Stimulated activated CD4-positive, alpha-beta T cell treated with anti-CD3 and anti-CD28 coated beads, Interleukin-12 subunit alpha, Interleukin-12 subunit beta, amount 100 ng/mL, for 4 hours (primary cell): Measurements from ENCODE around the gene PGLYRP3.

Experiments used
- DNase-seq: peaks from one replicate; pipeline ENCODE4 v3.0.0-alpha.2; 2020

The PGLYRP3 gene

DNA sequence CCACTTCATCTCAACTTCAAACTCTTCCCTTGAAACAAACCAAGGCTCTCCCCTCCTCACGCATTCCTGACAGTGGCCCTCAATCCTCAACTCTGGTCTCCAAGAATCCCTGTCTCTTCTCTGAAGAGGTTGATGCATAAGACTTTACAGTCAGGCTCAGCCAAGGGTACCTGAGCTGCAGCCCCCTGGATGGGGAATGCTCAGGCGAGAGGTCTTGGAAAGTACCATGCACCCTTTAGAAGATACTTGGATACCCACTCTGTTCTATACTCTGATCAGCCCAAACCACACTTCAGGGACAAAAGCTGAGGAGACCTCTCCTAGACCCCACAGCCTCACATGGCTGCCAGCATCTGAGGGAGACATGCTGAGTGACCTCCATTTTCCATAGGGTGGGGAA lies 536 bp upstream of the PGLYRP3 start:
- no peak for DNase-seq

DNA sequence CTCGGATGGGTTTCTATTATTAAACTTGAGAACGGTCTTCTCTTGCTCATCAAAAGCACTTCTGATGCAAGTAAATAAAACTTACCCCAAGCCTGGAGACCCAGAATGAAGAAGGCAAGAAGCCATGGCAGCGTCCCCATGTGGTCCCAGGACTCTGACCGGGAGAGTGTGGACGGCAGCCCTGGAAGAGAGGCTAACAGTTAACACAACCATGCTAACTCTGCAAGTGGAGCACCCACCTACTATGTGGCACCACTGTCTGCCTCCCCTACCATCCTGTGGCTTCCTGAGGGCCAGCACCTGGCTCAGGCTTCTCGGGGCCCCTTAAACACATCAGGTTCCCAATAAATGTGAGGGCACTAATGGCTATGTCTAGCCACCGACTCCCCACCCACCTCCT lies 2.2 kb downstream of the PGLYRP3 start:
- no peak for DNase-seq

DNA sequence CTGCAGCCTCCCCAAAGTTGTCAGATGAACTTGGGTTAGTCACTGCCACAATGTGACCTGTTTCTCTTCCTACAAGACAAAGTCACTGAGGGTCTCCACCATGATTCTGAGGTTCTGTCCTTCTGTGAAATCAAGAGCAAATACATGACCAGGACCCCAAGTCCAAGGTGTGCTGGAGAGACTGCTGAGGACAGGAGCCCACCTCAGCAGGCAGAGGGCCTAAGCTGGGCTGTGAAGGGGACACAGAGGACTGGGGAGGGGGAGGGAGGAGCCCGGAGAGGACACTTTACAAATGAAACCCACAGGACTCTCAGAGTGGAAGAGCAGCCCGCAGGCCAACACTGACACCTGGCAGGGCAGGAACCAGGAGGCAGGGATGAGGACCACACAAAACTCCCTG lies 3.3 kb downstream of the PGLYRP3 start:
- DNase-seq, result no peak

GRCh38 chr1:153308540-153308939 lies 4.2 kb downstream of the PGLYRP3 start:
- DNase-seq, result no peak

DNA sequence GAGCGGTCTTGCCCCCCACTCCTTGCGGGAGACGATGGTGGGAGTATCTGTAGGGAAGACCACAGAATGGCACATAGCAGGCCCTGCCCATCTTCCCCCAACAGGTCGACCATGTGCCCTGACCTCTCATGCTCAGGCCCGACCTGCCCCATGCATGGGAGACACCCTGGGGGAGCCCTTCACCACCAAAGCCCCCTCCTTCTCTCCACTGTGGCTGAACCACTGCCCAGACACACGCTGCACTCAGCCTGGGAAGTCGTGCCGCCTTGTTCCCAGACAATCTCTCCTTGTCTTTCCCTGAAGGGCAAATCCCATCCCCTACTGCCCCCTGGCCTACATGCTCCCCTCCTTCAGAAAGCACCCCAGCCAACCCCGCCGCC lies 5.5 kb downstream of the PGLYRP3 start:
- DNase-seq, result no peak

DNA sequence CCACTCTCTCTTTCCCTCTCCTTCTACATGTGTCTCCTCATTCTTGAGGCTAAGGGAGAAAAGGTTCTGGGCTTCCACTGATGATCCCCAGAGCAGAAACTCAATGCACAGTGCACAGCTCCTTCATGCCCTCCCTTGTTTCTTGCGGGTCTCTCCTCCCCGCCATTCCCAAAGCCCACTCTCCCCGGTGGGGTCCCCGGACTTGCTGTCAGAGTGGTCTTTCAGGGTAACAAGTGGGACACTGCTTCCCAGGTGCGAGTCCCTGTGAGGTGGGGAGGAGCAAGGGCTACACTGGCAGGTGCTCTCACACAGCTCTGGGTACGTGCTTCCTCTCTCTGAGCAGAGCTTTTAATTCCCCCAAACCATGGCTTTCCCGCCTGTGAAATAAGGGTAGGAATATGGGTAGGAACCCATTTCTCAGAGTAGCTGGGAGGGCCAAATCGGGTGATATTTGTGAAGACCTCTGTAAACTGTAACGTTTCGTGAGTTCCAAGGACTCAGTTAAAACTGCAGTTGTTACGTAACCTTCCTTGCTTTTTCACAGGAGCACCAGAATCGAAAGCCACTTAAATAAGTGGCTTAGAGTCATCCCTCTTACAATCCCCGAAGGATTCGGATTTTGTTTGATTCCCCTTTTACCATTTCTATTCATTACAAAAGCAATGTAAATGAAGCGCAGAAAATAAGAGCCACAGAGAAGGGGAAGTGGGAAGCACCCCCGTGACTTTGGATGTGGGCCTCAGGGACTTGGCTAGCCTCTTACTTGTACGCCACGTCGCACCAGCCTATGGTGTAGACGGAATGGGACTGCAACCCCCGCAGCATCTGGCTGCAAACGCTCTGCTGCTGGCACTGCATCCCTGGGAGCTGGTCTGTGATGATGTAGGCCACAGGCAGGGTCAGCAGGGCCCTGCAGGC lies 6.2 kb downstream of the PGLYRP3 start:
- DNase-seq, result no peak

DNA sequence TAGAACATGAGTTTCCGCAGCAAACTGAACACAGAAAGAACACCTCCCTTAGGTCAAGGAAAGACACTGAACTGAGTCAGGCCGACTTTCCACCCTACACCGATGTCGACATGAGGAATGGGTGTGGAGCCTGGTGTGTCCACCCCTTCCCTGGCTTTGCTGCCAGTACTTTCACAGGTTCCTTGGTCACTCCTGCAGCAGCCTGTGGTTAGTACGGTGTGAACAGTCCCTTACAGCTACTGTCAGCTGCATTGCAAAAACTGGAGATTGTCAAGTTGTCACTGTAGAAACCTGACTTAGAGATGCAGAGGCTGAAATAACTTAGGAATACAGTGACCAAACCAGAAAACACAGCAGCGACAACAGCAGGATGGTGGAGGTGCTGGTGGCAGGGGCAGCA lies 7.1 kb downstream of the PGLYRP3 start:
- DNase-seq, result no peak

DNA sequence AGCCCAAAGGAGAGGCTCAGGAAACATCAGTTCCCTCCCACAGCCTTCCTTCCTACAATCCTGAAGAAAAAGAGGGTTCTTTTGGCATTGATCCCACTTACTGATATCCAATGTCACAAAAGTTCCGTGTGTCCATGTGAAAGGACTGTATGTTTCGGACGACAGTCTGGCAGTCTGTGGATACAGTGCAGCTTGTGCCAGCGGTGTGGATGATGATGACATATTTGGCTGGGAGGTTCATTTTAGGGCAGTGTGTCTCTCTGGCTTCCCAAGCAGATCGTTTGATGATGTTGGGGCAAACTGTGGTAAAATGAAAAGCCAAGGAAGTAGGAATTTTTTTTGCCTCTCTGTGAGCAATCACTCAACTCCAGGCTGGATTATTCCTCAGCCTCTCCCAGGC lies 10.4 kb downstream of the PGLYRP3 start:
- no peak for DNase-seq

DNA sequence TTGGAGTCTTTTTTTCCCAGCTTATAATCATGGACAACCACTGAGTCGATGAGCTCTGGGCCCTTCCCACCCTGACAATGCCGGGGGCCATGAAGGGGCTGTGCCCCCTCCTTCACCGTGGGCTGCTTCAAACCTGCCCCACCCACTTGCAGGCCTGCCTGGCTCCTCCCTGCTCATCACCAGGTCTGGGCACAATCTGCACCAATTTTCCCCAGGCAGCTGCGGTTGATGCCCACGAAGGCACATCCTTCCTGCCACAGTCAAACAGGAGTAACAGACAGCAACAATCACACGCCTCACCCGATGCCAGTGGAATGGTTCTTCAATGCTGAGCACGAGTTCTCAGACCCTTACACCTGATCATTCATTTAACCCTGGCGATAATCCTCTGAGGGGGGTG lies 18.9 kb downstream of the PGLYRP3 start:
- no peak for DNase-seq

DNA sequence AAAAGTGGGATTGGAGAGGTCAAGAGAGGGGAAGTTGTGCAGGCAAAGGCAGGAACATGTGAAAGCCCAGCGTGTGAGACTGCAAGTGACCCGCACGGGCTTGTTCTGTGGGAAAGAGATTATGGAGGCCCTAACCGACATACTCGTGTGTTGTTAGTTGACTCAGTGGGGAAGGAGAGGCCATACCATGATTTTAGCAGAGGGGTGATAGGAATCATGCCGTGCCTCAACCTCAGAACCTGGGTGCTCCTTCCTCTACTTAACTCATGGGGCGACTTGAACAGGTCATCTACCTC lies 19.3 kb downstream of the PGLYRP3 start:
- no peak for DNase-seq

GRCh38 chr1:153292740-153293479 lies 19.8 kb downstream of the PGLYRP3 start:
- DNase-seq, result no peak

DNA sequence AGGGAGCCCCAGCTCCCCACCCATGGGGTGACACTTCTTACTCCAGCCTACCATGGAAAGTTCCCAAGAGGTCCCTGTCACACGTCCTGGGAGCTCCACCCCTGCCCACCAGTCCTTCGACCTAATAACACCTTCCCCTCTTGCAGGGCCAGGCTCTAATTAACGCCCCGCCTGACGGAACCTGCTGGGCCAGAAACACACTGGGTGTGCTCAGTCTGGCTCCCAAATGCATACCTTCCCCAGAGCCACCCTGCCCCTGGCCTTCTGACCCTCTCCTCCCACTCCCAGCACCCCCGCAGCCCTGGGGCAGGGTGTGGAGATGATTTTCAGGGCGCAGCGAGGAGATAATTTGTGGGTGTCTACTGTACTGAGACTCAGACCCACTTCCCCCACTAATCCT lies 20.6 kb downstream of the PGLYRP3 start:
- no peak for DNase-seq

DNA sequence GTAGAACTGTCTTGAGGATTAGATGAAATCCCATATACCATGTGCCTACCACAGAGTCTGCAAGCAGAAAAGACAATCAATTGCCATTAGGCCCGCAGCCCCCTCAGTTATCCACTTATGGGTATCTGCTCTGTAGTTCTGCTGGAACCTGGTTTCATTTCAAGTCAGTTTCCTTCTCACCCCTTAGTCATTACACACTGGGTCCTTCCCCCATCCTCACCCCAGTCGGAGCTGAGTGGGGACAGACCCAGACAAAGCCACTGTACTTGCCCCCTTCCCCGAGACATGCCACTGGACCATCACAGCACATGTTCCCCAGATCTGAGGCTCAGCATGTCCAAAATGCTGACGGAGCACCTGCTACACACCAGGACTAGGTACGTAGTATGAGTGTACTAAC lies 21.2 kb downstream of the PGLYRP3 start:
- no peak for DNase-seq

- DNase-seq, result peak; percentile 10
Observed at GRCh38 chr1:153288634-153289275, 24.0 kb downstream of the PGLYRP3 start.

GRCh38 chr1:153277852-153278251 lies 34.9 kb downstream of the PGLYRP3 start:
- peak; percentile 46 for DNase-seq

GRCh38 chr1:153272186-153272585 lies 40.6 kb downstream of the PGLYRP3 start:
- DNase-seq, result no peak

GRCh38 chr1:153271711-153272110 lies 41.0 kb downstream of the PGLYRP3 start:
- no peak for DNase-seq

- DNase-seq, result no peak
Observed at GRCh38 chr1:153265457-153265856, 47.3 kb downstream of the PGLYRP3 start.

DNA sequence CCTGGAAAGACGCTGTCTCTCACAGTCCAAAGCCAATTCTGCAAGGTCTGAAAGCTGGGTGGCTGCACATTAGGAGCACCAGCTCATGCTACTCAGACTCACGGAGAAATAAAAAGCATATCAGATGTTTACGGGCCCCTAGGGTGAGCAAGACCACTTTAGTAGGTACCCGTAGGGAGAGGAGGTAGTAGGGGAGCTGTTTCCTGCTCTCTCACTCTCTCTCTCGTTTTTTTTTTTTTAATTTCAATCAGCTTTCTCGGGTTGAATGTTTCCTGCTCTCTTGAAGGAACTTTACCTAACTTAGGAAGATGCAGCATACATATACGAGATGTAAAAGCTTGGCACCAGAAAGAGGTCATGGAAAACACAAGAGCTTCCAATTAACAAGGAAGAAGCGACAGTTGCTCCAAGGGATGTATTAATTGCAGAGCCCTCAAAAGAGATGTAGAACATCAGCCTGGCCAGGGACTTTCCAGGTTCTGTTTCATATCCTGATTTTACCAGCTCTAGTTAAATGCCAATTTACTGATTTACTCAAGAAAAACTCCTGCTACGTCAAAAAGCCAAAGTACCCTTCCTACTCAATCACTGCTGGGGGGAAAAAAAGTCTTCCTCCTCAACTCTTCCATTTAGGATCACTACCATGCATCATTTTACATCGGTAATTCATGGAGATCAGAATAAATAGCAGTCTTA lies 50.1 kb downstream of the PGLYRP3 start:
- no peak for DNase-seq

DNA sequence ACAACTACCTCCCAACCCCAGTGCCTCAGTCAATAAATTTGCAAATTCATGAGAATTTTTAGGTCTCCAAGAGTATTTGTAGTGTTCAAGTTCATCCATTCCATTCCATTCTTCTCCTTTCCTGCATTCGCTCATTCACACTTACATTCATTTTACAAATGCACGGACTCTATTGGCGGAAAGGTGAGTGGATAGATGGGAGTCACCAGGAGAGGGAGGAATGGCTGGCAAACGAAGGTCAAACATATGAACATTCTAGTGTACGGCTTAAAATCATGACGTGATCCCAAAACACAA lies 50.7 kb downstream of the PGLYRP3 start:
- DNase-seq, result no peak

DNA sequence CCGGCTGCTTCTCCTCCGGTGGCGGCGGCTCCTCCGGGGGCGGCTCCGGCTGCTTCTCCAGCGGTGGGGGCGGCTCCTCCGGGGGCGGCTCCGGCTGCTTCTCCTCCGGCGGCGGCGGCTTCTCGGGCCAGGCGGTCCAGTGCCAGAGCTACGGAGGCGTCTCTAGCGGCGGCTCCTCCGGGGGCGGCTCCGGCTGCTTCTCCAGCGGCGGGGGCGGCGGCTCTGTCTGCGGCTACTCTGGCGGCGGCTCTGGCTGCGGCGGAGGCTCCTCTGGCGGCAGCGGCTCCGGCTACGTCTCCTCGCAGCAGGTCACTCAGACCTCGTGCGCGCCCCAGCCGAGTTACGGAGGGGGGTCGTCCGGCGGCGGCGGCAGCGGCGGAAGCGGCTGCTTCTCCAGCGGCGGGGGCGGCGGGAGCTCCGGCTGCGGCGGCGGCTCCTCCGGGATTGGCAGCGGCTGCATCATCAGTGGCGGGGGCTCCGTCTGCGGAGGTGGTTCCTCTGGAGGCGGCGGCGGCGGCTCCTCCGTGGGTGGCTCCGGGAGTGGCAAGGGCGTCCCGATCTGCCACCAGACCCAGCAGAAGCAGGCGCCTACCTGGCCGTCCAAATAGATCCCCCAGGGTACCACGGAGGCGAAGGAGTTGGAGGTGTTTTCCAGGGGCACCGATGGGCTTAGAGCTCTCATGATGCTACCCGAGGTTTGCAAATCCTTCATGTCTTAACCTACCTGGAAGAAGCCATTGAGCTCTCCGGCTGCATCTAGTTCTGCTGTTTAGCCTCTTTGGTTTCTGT lies 51.3 kb downstream of the PGLYRP3 start:
- peak; percentile 18 for DNase-seq

- peak; percentile 7 for DNase-seq
Observed at GRCh38 chr1:153260585-153261280, 52.0 kb downstream of the PGLYRP3 start.
